Measurements from ENCODE around the gene ACMSD.

Gene ACMSD

GRCh38 chr2:134927195-134927594, 88.8 kb downstream of the ACMSD start:
- no peak for TF ChIP-seq CTCF (IDR thresholded peaks at IDR 0.05; ENCODE audit: low read length, missing control alignments)
- peak; percentile 23 for DNase-seq (ENCODE audit: low read depth)
- no peak overlapping the region for H3K4me3 ChIP-seq (replicated peaks; ENCODE audit: low read depth, low read length)

- H3K4me3 ChIP-seq (replicated peaks; ENCODE audit: low read depth, low read length) = no peak overlapping the region
- DNase-seq (ENCODE audit: low read depth) = no peak
- TF ChIP-seq CTCF (IDR thresholded peaks at IDR 0.05; ENCODE audit: low read length, missing control alignments) = no peak
Measured at GRCh38 chr2:134932864-134933526, 94.6 kb downstream of the ACMSD start.

DNA sequence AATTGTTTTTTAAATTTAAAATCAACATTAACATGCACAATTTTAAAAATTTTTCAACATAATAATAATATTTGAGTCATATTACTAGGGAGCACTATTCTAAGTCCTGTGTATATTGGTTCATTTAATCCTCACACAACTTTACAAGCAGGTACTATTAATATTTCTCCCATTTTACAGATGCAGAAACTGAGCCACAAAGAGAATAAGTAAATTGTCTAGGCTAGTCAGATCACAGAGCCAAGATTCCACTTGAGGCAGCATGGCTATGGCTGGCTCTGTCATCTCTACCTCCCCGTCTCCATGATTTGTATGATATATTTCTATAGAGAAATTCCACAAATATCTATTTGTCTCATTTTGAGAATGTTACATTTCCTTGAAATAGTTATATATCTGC, 95.3 kb downstream of the ACMSD start:
- no peak overlapping the region for H3K4me3 ChIP-seq (replicated peaks; ENCODE audit: low read depth, low read length)
- no peak for TF ChIP-seq CTCF (IDR thresholded peaks at IDR 0.05; ENCODE audit: low read length, missing control alignments)
- DNase-seq (ENCODE audit: low read depth) = no peak

- no peak overlapping the region for H3K4me3 ChIP-seq (replicated peaks; ENCODE audit: low read depth, low read length)
Measured at GRCh38 chr2:134934150-134934549, 95.7 kb downstream of the ACMSD start.

GRCh38 chr2:134934641-134935040, 96.2 kb downstream of the ACMSD start:
- no peak for TF ChIP-seq CTCF (IDR thresholded peaks at IDR 0.05; ENCODE audit: low read length, missing control alignments)
- DNase-seq (ENCODE audit: low read depth) = peak; percentile 20
- H3K4me3 ChIP-seq (replicated peaks; ENCODE audit: low read depth, low read length) = no peak overlapping the region

More at GRCh38 chr2:134934150-134934549, 95.7 kb downstream of the ACMSD start:
- DNase-seq (ENCODE audit: low read depth) = no peak
- TF ChIP-seq CTCF (IDR thresholded peaks at IDR 0.05; ENCODE audit: low read length, missing control alignments) = no peak

DNA sequence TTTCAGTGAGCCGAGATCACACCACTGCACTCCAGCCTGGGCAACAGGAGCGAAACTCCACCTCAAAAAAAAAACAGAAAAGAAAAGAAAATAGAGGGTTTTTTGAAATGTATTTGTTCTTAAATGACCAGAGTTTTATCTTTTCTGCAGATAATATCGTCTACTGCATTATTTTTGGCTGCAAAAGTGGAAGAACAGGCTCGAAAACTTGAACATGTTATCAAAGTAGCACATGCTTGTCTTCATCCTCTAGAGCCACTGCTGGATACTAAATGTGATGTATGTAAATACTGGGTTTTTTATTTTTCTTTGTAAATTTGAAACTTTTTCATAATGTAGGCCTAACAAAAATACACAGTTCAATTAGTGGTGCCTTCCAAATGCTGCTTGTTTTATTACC, 98.3 kb downstream of the ACMSD start:
- H3K4me3 ChIP-seq (replicated peaks; ENCODE audit: low read depth, low read length) = no peak overlapping the region
- TF ChIP-seq CTCF (IDR thresholded peaks at IDR 0.05; ENCODE audit: low read length, missing control alignments) = no peak
- DNase-seq (ENCODE audit: low read depth) = no peak

- no peak for DNase-seq (ENCODE audit: low read depth)
- H3K4me3 ChIP-seq (replicated peaks; ENCODE audit: low read depth, low read length) = no peak overlapping the region
- no peak for TF ChIP-seq CTCF (IDR thresholded peaks at IDR 0.05; ENCODE audit: low read length, missing control alignments)
Measured at GRCh38 chr2:134943540-134943939, 105.1 kb downstream of the ACMSD start.

Data from fibroblast of pulmonary artery (primary cell).